Activated CD8-positive, alpha-beta T cell treated with anti-CD3 and anti-CD28 coated beads for 36 hours (primary cell): ENCODE data around the gene TTLL3. TPM values are rescaled to one million over a fixed set of nuclear protein-coding genes. Genes with fewer than 3 reads are reported as not detected.
A peak's percentile ranks its signal among the peaks of the same experiment; 100 is the strongest.

Experiments used
- ATAC-seq: fragments of 200-7000 bp; cut with Tn5 transposase; one replicate; pipeline ENCODE4 v1.10.0; 2021; ENCODE audit warnings: mild to moderate bottlenecking, moderate library complexity
- CTCF ChIA-PET: fragments of 350-600 bp; sonication (Branson Sonifier 250); formaldehyde crosslinking; loops from one replicate; lab custom pipeline; 2021; ENCODE audit warnings: antibody characterized with exemption; lab: Charles Lee
- POLR2A ChIA-PET: fragments of 350-600 bp; sonication (Branson Sonifier 250); formaldehyde crosslinking; loops from one replicate; lab custom pipeline; 2021; ENCODE audit warnings: antibody characterized with exemption; lab: Charles Lee
- DNase-seq: peaks from one replicate; pipeline ENCODE4 v3.0.0-alpha.2; 2020
- H3K27ac Mint-ChIP-seq: one replicate; pipeline ENCODE4 v1.8.0; 2021; ENCODE audit warnings: mild to moderate bottlenecking, mixed read lengths
- H3K27me3 Mint-ChIP-seq: one replicate; pipeline ENCODE4 v1.8.0; 2021; ENCODE audit warnings: mixed read lengths
- H3K36me3 Mint-ChIP-seq: one replicate; pipeline ENCODE4 v1.8.0; 2021; ENCODE audit warnings: low read depth, mixed read lengths
- H3K4me1 Mint-ChIP-seq: one replicate; pipeline ENCODE4 v1.8.0; 2021; ENCODE audit warnings: low read depth, mixed read lengths
- H3K4me3 Mint-ChIP-seq: one replicate; pipeline ENCODE4 v1.8.0; 2021; ENCODE audit warnings: mild to moderate bottlenecking, moderate library complexity, mixed read lengths
- H3K9me3 Mint-ChIP-seq: one replicate; pipeline ENCODE4 v1.8.0; 2021; ENCODE audit warnings: mixed read lengths
- intact Hi-C: fragments of 100-400 bp; cut with micrococcal nuclease; formaldehyde crosslinking; loops from one replicate; pipeline ENCODE4 v1.10.0; 2022
- total RNA-seq, 2 experiments: library from RNA; stranded (reverse); gene quantifications; one replicate each; pipeline ENCODE4 v1.2.3, GENCODE V29; 2021
- TF ChIP-seq, protein P1 (sequence below): fragments of 200-600 bp; IDR thresholded peaks from one replicate; pipeline ENCODE4 v1.8.0; 2022; ENCODE audit warnings: antibody characterized with exemption, mild to moderate bottlenecking

The TTLL3 gene
- total RNA-seq, 2 experiments from 2014 or later: 52.4 to 61.1 TPM

GRCh38 chr3:9806137-9806536 lies 3.9 kb upstream of the TTLL3 start:
- no peak overlapping the region for H3K27ac Mint-ChIP-seq
- DNase-seq (no peak), ATAC-seq (no peak)
- no peaks in the 10 kb centered on the region for H3K9me3 Mint-ChIP-seq
- TF ChIP-seq, protein P1, sequence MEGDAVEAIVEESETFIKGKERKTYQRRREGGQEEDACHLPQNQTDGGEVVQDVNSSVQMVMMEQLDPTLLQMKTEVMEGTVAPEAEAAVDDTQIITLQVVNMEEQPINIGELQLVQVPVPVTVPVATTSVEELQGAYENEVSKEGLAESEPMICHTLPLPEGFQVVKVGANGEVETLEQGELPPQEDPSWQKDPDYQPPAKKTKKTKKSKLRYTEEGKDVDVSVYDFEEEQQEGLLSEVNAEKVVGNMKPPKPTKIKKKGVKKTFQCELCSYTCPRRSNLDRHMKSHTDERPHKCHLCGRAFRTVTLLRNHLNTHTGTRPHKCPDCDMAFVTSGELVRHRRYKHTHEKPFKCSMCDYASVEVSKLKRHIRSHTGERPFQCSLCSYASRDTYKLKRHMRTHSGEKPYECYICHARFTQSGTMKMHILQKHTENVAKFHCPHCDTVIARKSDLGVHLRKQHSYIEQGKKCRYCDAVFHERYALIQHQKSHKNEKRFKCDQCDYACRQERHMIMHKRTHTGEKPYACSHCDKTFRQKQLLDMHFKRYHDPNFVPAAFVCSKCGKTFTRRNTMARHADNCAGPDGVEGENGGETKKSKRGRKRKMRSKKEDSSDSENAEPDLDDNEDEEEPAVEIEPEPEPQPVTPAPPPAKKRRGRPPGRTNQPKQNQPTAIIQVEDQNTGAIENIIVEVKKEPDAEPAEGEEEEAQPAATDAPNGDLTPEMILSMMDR: no peak
- H3K27me3 Mint-ChIP-seq: no peaks in the 10 kb centered on the region
- POLR2A ChIA-PET: interaction anchor here (0.8 to 4.0 kb wide), 4 partner anchors 9 to 25 kb away, joined by 3 to 28 read pairs (median 5); partner anchors contain the start of genes ARPC4 and TADA3
- H3K36me3 Mint-ChIP-seq: peaks cover 63% of the 10 kb centered on the region
- intact Hi-C loops: no loop called here
- CTCF ChIA-PET: interaction anchor here (1.5 to 3.2 kb wide), 3 partner anchors 17 to 78 kb away, joined by 3 to 12 read pairs (median 3); no protein-coding TSS in a partner anchor
- H3K4me3 Mint-ChIP-seq: no peak overlapping the region
- H3K4me1 Mint-ChIP-seq: peaks cover 44% of the 10 kb centered on the region

- ChIA-PET CTCF (interaction anchor here (0.8 to 3.2 kb wide), 6 partner anchors 11 to 79 kb away, joined by 3 to 12 read pairs (median 5); partner anchors contain the start of genes ARPC4 and OGG1), POLR2A (interaction anchor here (0.7 to 2.7 kb wide), 7 partner anchors 8 to 125 kb away, joined by 3 to 15 read pairs (median 4); partner anchors contain the start of genes ARPC4 and TADA3)
- TF ChIP-seq, protein P1: no peak
- no peak for ATAC-seq
- Mint-ChIP-seq H3K27ac (peak overlapping the region; percentile 72), H3K36me3 (peaks cover 64% of the 10 kb centered on the region), H3K9me3 (no peaks in the 10 kb centered on the region), H3K4me3 (no peak overlapping the region), H3K4me1 (peaks cover 45% of the 10 kb centered on the region), H3K27me3 (no peaks in the 10 kb centered on the region)
- intact Hi-C loops: no loop called here
- no peak for DNase-seq
These were observed 3.1 kb upstream of the TTLL3 start for GRCh38 chr3:9806688-9807589.

DNA sequence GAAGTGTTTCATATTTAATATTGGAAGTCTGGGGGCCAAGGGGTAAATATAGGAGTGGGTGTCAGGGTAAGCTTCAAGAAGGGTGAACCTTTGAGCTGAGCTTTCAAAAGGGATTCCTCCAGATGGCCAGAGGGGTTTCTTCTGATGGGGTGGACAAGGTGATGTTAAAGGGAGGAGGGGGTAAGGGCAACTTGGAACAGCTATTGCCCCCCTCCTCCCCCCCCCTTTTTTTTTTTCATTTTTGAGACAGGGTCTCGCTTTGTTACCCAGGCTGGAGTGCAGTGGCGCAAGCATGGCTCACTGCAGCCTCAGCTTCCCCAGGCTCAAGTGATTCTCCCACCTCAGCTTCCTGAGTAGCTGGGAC lies 2.1 kb upstream of the TTLL3 start:
- ChIA-PET POLR2A (interaction anchor here (0.7 to 2.7 kb wide), 7 partner anchors 15 to 177 kb away, joined by 3 to 15 read pairs (median 4); partner anchors contain the start of genes ARPC4 and TADA3), CTCF (interaction anchor here (1.0 to 3.2 kb wide), 8 partner anchors 8 to 304 kb away, joined by 3 to 12 read pairs (median 5); partner anchors contain the start of genes ARPC4 and RPUSD3)
- no peak for DNase-seq
- intact Hi-C loops: no loop called here
- Mint-ChIP-seq H3K4me3 (no peak overlapping the region), H3K36me3 (peaks cover 63% of the 10 kb centered on the region), H3K4me1 (peaks cover 45% of the 10 kb centered on the region), H3K27ac (peak overlapping the region; percentile 90), H3K27me3 (no peaks in the 10 kb centered on the region), H3K9me3 (no peaks in the 10 kb centered on the region)
- no peak for ATAC-seq
- TF ChIP-seq, protein P1: no peak

DNA sequence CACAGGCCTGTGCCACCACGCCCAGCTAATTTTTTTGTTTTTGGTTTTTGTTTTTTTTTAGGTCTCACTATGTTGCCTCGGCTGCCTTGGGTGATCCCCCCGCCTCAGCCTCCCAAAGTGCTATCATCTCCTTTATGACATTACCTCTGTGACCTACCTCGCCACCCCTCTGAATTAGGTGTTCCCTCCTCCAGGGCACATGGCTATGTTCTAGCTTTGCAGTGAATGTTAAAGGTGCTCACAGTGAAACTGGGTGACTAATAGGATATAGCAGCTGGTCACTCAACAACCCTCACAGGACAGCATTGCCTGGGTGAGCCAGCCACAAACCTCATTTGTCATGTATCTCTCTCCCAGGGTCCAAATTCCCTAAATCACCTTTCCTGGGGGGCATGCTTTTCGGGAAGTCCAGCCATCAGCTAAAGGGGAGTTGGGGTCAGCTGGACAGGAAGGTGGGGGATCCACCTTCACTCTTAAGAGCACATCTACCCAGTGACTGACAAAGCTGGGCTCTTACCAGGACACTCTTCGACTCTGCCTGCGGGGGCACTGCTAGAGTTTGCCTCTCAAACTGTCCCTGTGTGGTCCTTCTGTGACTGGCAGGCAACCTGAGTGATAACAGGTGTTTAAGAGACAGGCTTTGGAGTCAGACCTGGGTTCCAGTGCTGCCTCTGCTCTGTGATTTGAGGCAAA lies 1.6 kb upstream of the TTLL3 start:
- H3K27ac Mint-ChIP-seq: peak overlapping the region; percentile 90
- ChIA-PET CTCF (interaction anchor here (1.0 to 3.2 kb wide), 11 partner anchors 9 to 305 kb away, joined by 3 to 12 read pairs (median 5); partner anchors contain the start of genes ARPC4 and RPUSD3), POLR2A (interaction anchor here (0.7 to 2.7 kb wide), 11 partner anchors 9 to 176 kb away, joined by 3 to 15 read pairs (median 3); partner anchors contain the start of genes ARPC4, RPUSD3 and TADA3)
- TF ChIP-seq, protein P1: peak; percentile 55
- H3K27me3 Mint-ChIP-seq: no peaks in the 10 kb centered on the region
- DNase-seq (peak; percentile 79), ATAC-seq (peak; percentile 81)
- H3K36me3 Mint-ChIP-seq: peaks cover 61% of the 10 kb centered on the region
- peaks cover 42% of the 10 kb centered on the region for H3K4me1 Mint-ChIP-seq
- H3K9me3 Mint-ChIP-seq: no peaks in the 10 kb centered on the region
- intact Hi-C loops: no loop called here
- H3K4me3 Mint-ChIP-seq: peak overlapping the region; percentile 75
